ENCODE data around the gene GOLGA5. TPM values are rescaled to one million over a fixed set of nuclear protein-coding genes. Genes with fewer than 3 reads are reported as not detected.

GOLGA5 gene
- total RNA-seq, 2 donors from 2014 or later: 21.8 to 27.8 TPM

GRCh38 chr14:92866181-92866752 is 72.2 kb downstream of the GOLGA5 start:
- DNase-seq (no peak), ATAC-seq (no peak)
- H3K4me1 ChIP-seq: no peaks in the 10 kb centered on the region
- H3K4me3 ChIP-seq: no peak overlapping the region
- no peak for TF ChIP-seq CTCF (IDR thresholded peaks at IDR 0.05)
- no peak for TF ChIP-seq POLR2A (IDR thresholded peaks at IDR 0.05)
- 60 to 76% methylated on average over 3 of the region's 3 CpGs for WGBS, 2 donors
- no peaks in the 10 kb centered on the region for H3K27me3 ChIP-seq
- H3K36me3 ChIP-seq (replicated peaks in 1 of 2; ENCODE audit: insufficient read depth in 1 of 2, low read depth in 2 of 2): no peaks in the 10 kb centered on the region
- H3K27ac ChIP-seq: no peak overlapping the region
- intact Hi-C loops (cut with DNase I): no loop called here
- no peaks in the 10 kb centered on the region for H3K9me3 ChIP-seq

- WGBS, 2 donors: 81 to 89% methylated on average over 13 to 14 of the region's 14 CpGs
- no peak for DNase-seq
- no peak for TF ChIP-seq CTCF (IDR thresholded peaks at IDR 0.05)
- no peak for TF ChIP-seq POLR2A (IDR thresholded peaks at IDR 0.05)
- Histone ChIP-seq H3K36me3 (replicated peaks in 1 of 2; ENCODE audit: insufficient read depth in 1 of 2, low read depth in 2 of 2) (no peaks in the 10 kb centered on the region), H3K27ac (no peak overlapping the region), H3K4me1 (no peaks in the 10 kb centered on the region), H3K27me3 (no peaks in the 10 kb centered on the region), H3K4me3 (no peak overlapping the region), H3K9me3 (no peaks in the 10 kb centered on the region)
- intact Hi-C loops (cut with DNase I): no loop called here
- ATAC-seq: no peak
Measured at GRCh38 chr14:92866901-92867865, 73.1 kb downstream of the GOLGA5 start.

GRCh38 chr14:92874962-92875661 is 81.0 kb downstream of the GOLGA5 start:
- Histone ChIP-seq H3K36me3 (replicated peaks in 1 of 2; ENCODE audit: insufficient read depth in 1 of 2, low read depth in 2 of 2) (no peaks in the 10 kb centered on the region), H3K27ac (peak overlapping the region in 3 of 4 donors; percentile 35 to 87 (median 42)), H3K4me3 (no peak overlapping the region), H3K4me1 (peaks cover 45% of the 10 kb centered on the region), H3K9me3 (no peaks in the 10 kb centered on the region), H3K27me3 (no peaks in the 10 kb centered on the region)
- ATAC-seq (no peak), DNase-seq (peak in 1 of 4 donors; percentile 16)
- 45 to 63% methylated on average over 13 of the region's 13 CpGs for WGBS, 2 donors
- intact Hi-C loops (cut with DNase I): no loop called here
- TF ChIP-seq CTCF (IDR thresholded peaks at IDR 0.05): no peak
- TF ChIP-seq POLR2A (IDR thresholded peaks at IDR 0.05): no peak

- H3K27ac ChIP-seq: peak overlapping the region; percentile 56 to 87 (median 72)
- peak; percentile 93 for ATAC-seq
- WGBS, 2 donors: 14 to 18% methylated on average over 8 to 18 of the region's 18 CpGs
Measured at GRCh38 chr14:92877757-92878431, 83.8 kb downstream of the GOLGA5 start.

More at GRCh38 chr14:92877757-92878431, 83.8 kb downstream of the GOLGA5 start:
- peak; percentile 86 to 94 (median 91) for DNase-seq
- intact Hi-C loops (cut with DNase I): no loop called here
- peaks cover 58% of the 10 kb centered on the region for H3K4me1 ChIP-seq
- H3K27me3 ChIP-seq: no peaks in the 10 kb centered on the region
- H3K9me3 ChIP-seq: no peaks in the 10 kb centered on the region
- H3K4me3 ChIP-seq: no peak overlapping the region
- no peaks in the 10 kb centered on the region for H3K36me3 ChIP-seq (replicated peaks in 1 of 2; ENCODE audit: insufficient read depth in 1 of 2, low read depth in 2 of 2)
- peak in 2 of 3 donors; percentile 40 to 56 for TF ChIP-seq POLR2A (IDR thresholded peaks at IDR 0.05)
- no peak for TF ChIP-seq CTCF (IDR thresholded peaks at IDR 0.05)
